NT2/D1 (cell line): ENCODE data around the gene PTPN13.

Experiments
- SUZ12 ChIP-seq: IDR thresholded peaks from 2 replicates; pipeline ENCODE4 v1.6.1; 2011; ENCODE audit not compliant: insufficient read length, insufficient read depth; ENCODE audit errors: extremely low read depth
- YY1 ChIP-seq: IDR thresholded peaks from 2 replicates; pipeline ENCODE4 v1.6.1; 2011; ENCODE audit not compliant: insufficient read length, insufficient read depth

- TF ChIP-seq SUZ12 (no peak), YY1 (no peak)
Measured at GRCh38 chr4:86556791-86557415, 37.2 kb upstream of the PTPN13 start.
